Upper lobe of right lung (tissue), 1 donor: ENCODE results near the gene TMEM209. TPM values are rescaled to one million over a fixed set of nuclear protein-coding genes. Genes with fewer than 3 reads are reported as not detected.

Experiments used
- ATAC-seq: fragments of 200-7000 bp; cut with Tn5 transposase; one replicate; pipeline ENCODE4 v1.9.1; 2020; ENCODE audit warnings: mild to moderate bottlenecking, moderate library complexity
- DNase-seq: peaks from one replicate; pipeline ENCODE4 v3.0.0-alpha.2; 2020
- H3K27ac ChIP-seq: fragments of 200-600 bp; one replicate; pipeline ENCODE4 v1.8.0; 2022
- H3K27me3 ChIP-seq: fragments of 200-600 bp; one replicate; pipeline ENCODE4 v1.8.0; 2022; ENCODE audit warnings: mild to moderate bottlenecking
- H3K36me3 ChIP-seq: fragments of 200-600 bp; one replicate; pipeline ENCODE4 v1.8.0; 2022
- H3K4me1 ChIP-seq: fragments of 200-600 bp; one replicate; pipeline ENCODE4 v1.8.0; 2022
- H3K4me3 ChIP-seq: fragments of 200-600 bp; one replicate; pipeline ENCODE4 v1.8.0; 2022; ENCODE audit warnings: mild to moderate bottlenecking
- H3K9me3 ChIP-seq: fragments of 200-600 bp; one replicate; pipeline ENCODE4 v1.8.0; 2022
- CTCF ChIP-seq: fragments of 200-600 bp; IDR thresholded peaks from one replicate; pipeline ENCODE4 v1.8.0; 2022; ENCODE audit warnings: antibody characterized with exemption
- intact Hi-C: fragments of 100-400 bp; cut with DNase I; formaldehyde crosslinking; loops from one replicate; pipeline ENCODE4 v1.11.0; 2022
- total RNA-seq: library from RNA; stranded (reverse); fragmentation: NEBNext Ultra II Directional; extraction: Animal tissue kit (Norgen Biotek cat#: 25700); gene quantifications from one replicate; pipeline ENCODE4 v1.2.1, GENCODE V29; 2021
- donor health status: DM: no; HTN: yes; CAD: no; lungs with severe emphysema.

The TMEM209 gene
- total RNA-seq, 1 donor from 2014 or later: 18.3 TPM

- no peak for DNase-seq
- intact Hi-C loops: no loop called here
Measured at GRCh38 chr7:130210181-130210935, 5.2 kb upstream of the TMEM209 start.

GRCh38 chr7:130208516-130208915 is 3.3 kb upstream of the TMEM209 start:
- no peak for DNase-seq
- Histone ChIP-seq H3K9me3 (no peaks in the 10 kb centered on the region), H3K27me3 (no peaks in the 10 kb centered on the region), H3K4me3 (no peak overlapping the region), H3K27ac (no peak overlapping the region), H3K36me3 (peaks cover 2% of the 10 kb centered on the region), H3K4me1 (peaks cover 8% of the 10 kb centered on the region)
- no peak for ATAC-seq
- intact Hi-C loops: no loop called here
- no peak for TF ChIP-seq CTCF

More at GRCh38 chr7:130210181-130210935, 5.2 kb upstream of the TMEM209 start:
- H3K27ac ChIP-seq: no peak overlapping the region
- H3K27me3 ChIP-seq: no peaks in the 10 kb centered on the region
- no peaks in the 10 kb centered on the region for H3K36me3 ChIP-seq
- H3K4me1 ChIP-seq: no peaks in the 10 kb centered on the region
- no peak for TF ChIP-seq CTCF
- ATAC-seq: no peak
- no peaks in the 10 kb centered on the region for H3K9me3 ChIP-seq
- no peak overlapping the region for H3K4me3 ChIP-seq

- no peak for ATAC-seq
- intact Hi-C loops: no loop called here
Measured at GRCh38 chr7:130207642-130208041, 2.4 kb upstream of the TMEM209 start, which contains the start of gene SSMEM1. TSS of gene SSMEM1 (plus strand) at chr7:130207860. CDS start at chr7:130207911, 51 bp downstream.

GRCh38 chr7:130207033-130207432 is 1.8 kb upstream of the TMEM209 start:
- no peaks in the 10 kb centered on the region for H3K27me3 ChIP-seq
- H3K4me3 ChIP-seq: no peak overlapping the region
- H3K9me3 ChIP-seq: no peaks in the 10 kb centered on the region
- H3K27ac ChIP-seq: no peak overlapping the region
- ATAC-seq (no peak), DNase-seq (no peak)
- no peak for TF ChIP-seq CTCF
- H3K4me1 ChIP-seq: peaks cover 8% of the 10 kb centered on the region
- intact Hi-C loops: no loop called here
- peaks cover 17% of the 10 kb centered on the region for H3K36me3 ChIP-seq

More at GRCh38 chr7:130207642-130208041, 2.4 kb upstream of the TMEM209 start, which contains the start of gene SSMEM1:
- Histone ChIP-seq H3K36me3 (peaks cover 11% of the 10 kb centered on the region), H3K9me3 (no peaks in the 10 kb centered on the region), H3K4me3 (no peak within 1 kb of the TSS), H3K4me1 (peaks cover 8% of the 10 kb centered on the region), H3K27me3 (no peaks in the 10 kb centered on the region), H3K27ac (no peak within 1 kb of the TSS)
- no peak for DNase-seq
- TF ChIP-seq CTCF: no peak

GRCh38 chr7:130201796-130202195 is 3.4 kb downstream of the TMEM209 start:
- Histone ChIP-seq H3K27ac (no peak overlapping the region), H3K27me3 (no peaks in the 10 kb centered on the region), H3K4me3 (no peak overlapping the region), H3K36me3 (peaks cover 68% of the 10 kb centered on the region), H3K9me3 (no peaks in the 10 kb centered on the region), H3K4me1 (peaks cover 8% of the 10 kb centered on the region)
- ATAC-seq (no peak), DNase-seq (no peak)
- intact Hi-C loops: no loop called here
- TF ChIP-seq CTCF: no peak
